Measurements from ENCODE around the gene MISP.

MISP gene

DNA sequence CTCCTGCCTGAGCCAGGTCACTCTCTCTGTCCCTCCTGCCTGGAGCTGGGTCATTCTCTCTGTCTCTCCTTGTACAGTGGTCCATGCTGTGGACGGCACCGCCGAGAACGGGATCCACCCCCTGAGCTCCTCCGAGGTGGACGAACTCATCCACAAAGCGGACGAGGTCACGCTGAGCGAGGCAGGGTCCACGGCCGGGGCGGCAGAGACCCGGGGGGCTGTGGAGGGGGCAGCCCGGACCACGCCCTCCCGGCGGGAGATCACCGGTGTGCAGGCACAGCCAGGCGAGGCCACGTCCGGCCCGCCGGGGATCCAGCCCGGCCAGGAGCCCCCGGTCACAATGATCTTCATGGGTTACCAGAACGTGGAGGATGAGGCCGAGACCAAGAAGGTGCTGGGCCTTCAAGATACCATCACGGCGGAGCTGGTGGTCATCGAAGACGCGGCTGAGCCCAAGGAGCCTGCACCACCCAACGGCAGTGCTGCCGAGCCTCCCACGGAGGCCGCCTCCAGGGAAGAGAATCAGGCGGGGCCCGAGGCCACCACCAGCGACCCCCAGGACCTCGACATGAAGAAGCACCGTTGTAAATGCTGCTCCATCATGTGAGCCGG, 4.6 kb upstream of the MISP start:
- no peak for DNase-seq (ENCODE audit: low spot score)

DNA sequence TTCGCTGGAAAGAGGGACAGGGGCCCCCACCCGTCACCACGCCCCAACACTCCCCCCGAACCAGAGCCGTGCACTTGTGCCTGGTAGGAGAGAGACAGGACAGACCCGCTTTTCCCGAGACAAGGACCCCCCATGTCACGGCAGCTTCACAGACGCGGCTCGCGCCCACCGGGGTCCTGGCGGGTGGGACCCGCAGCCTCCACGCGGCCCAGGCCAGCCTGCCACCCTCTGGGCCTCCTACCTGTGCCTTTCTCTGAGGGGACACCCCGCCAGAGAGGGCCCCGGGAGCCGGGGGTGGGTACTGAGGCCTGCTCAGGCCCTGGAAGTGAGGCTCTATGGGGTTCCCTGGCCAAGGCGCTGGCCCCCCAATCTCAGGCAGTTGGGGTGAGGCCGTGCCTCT, 4.0 kb upstream of the MISP start:
- no peak for DNase-seq (ENCODE audit: low spot score)

DNA sequence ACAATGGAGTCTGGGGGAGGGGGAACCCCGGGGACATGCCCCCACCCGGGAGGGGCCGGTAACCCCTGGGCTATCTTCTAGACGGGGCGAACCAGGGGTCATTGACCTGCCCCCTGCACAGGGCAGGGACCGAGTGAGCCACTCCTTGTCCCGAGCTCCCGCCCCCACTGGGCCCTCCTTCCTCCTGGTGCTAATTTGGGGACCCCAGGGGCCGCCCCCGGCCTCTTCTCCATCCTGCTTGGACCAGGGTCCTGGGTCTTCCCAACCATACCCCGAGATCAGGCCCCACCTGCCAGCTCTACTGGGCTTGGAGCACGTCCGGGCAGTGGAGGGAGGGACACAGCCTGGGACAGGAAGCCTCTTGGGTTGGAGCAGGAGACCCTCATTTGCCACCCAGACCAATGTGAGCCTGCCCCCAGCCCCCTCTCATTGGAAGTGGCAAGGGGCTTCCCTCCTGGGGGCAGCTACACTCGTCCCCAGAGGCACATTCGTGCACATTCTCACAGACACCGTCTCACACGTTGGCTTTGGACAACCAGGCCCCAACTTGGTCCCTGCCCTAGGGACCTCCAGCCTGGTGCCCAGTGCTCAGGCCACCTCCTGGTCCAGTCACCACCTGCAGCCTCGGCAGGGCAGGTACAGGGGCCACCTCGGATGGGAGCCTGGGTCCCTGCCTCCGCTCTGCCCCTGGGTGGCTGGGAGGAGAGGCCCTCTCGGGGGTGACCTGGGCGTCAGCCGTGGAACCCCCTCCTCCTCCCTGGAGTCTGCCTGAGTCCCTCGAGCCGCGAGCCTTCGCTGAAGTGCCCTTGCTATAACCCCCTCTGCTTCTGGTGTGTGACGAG, 3.3 kb upstream of the MISP start:
- no peak for DNase-seq (ENCODE audit: low spot score)

DNA sequence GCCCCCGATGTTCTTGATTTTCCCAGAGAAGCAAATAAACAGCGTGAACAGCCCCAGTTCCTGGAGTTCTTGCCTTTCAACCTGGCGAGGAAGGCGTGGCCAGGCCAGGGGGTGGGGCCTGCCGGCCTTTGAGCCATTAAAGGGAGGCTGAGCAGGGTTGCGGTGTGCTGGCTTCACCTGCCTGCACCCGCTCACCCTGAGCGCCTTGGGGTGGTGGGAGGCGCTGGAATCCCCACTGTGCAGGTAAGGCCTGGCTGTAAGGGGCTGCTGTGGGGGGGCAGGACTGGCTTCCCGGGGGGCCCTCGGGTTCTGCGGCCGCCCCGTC, 2.7 kb upstream of the MISP start:
- DNase-seq (ENCODE audit: low spot score): no peak

DNA sequence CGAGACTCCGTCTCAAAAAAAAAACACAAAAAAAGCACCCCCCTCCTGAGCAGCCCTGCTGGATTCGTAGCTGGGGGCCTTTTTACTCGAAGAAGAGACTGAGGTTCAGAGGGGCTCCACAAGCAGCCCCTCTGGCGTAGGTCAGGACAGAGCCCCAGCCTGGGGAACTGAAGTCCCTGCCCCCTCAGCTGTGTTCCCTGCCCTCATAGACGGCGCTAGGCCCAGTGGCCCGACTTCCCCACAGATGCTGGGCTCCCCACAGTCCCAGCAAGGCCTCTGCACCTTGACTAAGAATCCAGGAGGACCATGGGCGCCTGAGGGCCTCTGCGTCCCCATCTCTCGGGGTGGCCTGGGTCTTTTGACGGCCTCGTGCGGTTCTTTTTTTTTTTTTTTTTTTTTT, 1.1 kb upstream of the MISP start:
- no peak for DNase-seq (ENCODE audit: low spot score)

DNA sequence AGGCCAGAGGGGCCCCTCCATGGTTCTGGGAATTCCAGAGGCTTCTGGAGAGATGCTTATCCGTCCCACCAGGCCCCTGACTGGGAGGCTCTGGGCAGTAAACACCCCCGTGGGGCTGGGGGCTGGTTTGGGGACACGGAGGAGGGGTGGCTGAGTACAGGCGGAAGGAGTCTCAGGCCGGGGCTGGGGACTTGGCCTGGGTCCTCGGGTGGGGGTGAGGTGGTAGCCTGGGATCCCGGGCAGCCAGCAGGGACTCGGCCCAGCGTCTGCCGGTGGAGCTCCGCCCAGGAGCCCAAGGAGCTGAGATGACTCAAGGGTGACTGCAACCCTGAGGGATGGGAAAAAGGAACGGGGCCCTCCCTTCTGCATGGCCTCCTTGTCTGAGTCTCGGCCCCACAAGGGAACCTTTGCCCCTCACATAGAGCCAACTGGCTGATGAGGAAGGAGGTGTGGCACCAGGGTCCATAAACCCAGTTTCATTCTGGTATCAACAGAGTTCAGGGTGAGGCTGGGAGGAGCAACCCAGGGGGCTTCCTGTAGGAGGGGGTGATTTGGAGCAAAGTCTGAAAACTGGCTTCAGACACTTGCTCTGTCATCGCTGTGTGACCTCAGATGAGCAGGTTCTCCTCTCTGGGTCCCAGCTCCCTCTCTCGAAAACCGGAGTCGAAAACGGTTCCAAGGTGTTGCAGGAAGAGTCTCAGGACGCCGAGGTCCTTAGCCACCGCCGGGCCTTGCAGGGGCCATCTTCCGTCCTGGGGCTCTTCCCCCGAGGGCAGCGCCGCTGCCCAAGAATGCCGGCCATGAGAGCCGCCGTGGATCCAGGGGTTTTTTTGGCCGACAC, 809 bp downstream of the MISP start:
- DNase-seq (ENCODE audit: low spot score): no peak

DNA sequence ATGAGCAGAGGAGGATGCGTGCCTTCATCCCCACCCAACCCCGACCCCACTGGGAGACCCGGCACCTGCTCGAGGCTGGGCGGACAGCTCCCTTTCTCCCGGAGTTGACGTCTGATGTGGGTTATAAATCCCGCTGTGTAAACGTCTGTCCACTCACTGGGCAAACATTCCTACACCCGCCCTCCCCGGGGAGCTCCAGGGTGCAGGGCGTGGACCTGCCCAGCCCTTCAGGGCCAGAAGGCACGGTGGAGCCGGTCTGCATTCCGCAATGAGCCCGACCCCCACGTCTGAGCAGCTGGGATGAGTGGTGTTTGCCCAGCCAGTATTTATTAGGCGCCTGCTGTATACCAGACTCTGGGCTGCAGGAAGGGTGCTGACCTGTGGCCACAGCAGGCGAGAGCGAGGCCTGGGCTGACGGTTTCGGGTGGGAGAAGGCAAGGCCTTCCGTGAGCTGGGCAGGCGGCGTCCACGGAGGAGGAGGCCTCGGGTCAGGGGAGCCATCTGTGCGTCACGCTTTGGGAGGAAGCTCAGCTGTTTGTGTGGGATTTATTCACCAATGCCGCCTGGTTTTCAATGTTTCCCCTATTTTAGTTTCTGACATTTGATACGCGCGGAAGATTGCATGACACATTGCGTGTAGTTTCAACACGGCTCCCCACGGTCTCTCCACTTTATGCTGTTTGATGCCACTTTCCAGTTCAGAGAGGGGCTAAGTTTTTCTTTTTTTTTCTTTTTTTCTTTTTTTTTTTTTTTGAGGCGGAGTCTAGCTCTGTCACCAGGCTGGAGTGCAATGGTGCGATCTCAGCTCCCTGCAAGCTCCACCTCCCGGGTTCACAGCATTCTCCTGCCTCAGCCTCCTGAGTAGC, 2.0 kb downstream of the MISP start:
- no peak for DNase-seq (ENCODE audit: low spot score)

DNA sequence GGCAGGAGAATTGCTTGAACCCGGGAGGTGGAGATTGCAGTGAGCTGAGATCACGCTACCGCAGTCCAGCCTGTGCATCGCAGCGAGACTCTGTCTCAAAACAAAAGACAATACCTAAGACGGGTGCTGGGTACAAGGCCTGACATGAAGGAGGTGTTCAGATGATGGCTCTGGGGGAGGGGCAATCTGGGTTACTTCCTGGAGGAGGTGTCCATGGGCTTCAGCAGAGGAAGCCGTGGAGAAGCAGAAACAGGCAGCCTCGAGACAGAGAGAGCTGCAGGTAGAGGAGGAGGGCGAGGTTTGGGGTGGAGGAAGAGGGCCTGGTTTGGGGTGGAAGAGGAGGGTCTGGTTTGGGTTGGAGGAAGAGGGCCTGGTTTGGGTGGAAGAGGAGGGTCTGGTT, 3.6 kb downstream of the MISP start:
- no peak for DNase-seq (ENCODE audit: low spot score)

DNA sequence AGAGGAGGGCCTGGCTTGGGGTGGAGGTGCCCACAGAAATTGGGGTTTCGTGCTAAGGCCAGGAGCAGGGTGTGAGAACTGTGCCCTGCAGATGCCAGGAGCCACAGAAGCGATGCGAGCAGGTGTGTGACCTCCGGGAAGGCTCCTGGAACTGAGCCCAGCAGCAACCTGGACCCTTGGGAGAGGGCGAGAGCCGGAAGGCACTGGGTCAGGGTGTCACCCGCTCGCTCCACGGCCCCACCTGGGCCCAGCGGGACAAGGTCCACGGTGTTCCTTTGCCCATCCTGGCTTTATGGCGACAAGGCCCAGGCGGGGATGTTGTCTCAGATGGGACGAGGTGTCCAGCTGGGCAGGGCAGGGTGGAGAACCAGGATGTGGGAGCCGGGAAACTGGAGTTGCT, 4.2 kb downstream of the MISP start:
- no peak for DNase-seq (ENCODE audit: low spot score)

DNA sequence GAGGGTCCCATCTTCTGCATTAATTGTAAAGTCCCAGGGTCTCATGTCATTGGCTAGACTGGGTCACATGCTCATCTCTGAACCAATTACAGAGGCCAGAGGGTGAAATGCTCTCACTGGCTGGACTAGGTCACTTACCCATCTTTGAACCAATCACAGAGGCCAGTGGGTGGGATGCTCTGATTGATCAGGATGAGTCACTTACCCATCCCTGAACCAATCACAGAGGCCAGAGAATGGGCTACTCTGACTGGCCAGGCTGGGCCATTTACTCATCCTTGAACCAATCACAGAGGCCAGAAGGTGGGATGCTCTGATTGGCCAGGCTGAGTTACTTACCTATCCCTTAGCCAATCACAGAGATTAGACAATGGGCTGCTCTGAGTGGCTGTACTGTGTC, 5.3 kb downstream of the MISP start:
- no peak for DNase-seq (ENCODE audit: low spot score)

DNA sequence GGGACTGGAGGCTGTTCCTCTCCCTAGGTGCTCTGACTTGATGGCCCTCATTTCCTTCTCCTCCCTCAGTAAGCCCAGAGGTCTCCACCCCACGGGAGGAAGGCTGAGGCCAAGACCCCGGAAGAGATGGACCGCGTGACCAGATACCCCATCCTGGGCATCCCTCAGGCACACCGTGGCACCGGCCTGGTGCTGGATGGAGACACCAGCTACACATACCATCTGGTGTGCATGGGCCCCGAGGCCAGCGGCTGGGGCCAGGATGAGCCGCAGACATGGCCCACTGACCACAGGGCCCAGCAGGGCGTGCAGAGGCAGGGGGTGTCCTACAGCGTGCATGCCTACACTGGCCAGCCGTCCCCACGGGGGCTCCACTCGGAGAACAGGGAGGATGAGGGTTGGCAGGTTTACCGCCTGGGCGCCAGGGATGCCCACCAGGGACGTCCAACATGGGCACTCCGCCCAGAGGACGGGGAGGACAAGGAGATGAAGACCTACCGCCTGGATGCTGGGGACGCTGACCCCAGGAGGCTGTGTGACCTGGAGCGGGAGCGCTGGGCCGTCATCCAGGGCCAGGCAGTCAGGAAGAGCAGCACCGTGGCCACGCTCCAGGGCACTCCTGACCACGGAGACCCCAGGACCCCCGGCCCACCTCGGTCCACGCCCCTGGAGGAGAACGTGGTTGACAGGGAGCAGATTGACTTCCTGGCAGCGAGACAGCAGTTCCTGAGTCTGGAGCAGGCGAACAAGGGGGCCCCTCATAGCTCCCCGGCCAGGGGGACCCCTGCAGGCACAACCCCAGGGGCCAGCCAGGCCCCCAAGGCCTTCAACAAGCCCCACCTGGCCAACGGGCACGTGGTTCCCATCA, 6.1 kb downstream of the MISP start:
- no peak for DNase-seq (ENCODE audit: low spot score)

DNA sequence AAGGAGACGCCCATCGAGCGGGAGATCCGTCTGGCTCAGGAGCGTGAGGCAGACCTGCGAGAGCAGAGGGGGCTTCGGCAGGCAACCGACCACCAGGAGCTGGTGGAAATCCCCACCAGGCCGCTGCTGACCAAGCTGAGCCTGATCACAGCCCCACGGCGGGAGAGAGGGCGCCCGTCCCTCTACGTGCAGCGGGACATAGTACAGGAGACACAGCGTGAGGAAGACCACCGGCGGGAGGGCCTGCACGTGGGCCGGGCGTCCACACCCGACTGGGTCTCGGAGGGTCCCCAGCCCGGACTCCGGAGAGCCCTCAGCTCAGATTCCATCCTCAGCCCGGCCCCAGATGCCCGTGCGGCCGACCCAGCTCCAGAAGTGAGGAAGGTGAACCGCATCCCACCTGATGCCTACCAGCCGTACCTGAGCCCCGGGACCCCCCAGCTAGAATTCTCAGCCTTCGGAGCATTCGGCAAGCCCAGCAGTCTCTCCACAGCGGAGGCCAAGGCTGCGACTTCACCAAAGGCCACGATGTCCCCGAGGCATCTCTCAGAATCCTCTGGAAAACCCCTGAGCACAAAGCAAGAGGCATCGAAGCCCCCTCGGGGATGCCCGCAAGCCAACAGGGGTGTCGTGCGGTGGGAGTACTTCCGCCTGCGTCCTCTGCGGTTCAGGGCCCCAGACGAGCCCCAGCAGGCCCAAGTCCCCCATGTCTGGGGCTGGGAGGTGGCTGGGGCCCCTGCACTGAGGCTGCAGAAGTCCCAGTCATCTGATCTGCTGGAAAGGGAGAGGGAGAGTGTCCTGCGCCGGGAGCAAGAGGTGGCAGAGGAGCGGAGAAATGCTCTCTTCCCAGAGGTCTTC, 7.1 kb downstream of the MISP start:
- no peak for DNase-seq (ENCODE audit: low spot score)

DNA sequence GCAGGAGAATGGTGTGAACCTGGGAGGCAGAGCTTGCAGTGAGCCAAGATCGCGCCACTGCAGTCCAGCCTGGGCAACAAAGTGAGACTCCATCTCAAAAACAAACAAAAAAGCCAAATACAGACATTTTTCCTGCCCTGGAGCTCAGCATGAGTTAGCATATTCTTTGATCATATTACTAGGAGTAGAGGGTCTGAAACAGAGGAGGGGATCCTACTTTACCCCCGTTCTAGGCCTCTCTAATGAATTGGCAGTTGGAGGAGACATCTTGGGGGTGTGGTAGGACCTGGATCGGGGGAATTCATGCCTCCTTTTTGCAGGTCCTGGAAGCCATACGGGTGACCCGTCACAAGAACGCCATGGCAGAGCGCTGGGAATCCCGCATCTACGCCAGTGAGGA, 12.3 kb downstream of the MISP start:
- no peak for DNase-seq (ENCODE audit: low spot score)

DNA sequence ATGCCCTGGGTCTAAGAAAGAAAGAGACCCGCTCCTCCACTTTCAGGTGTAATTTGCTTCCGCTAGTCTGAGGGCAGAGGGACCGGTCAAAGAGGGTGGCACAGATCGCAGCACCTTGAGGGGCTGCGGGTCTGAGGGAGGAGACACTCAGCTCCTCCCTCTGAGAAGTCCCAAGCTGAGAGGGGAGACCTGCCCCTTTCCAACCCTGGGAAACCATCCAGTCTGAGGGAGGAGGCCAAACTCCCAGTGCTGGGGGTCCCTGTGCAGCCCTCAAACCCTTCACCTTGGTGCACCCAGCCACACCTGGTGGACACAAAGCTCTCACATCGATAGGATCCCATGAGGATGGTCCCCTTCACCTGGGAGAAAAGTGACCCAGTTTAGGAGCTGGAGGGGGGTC, 13.0 kb downstream of the MISP start:
- DNase-seq (ENCODE audit: low spot score): no peak

DNA sequence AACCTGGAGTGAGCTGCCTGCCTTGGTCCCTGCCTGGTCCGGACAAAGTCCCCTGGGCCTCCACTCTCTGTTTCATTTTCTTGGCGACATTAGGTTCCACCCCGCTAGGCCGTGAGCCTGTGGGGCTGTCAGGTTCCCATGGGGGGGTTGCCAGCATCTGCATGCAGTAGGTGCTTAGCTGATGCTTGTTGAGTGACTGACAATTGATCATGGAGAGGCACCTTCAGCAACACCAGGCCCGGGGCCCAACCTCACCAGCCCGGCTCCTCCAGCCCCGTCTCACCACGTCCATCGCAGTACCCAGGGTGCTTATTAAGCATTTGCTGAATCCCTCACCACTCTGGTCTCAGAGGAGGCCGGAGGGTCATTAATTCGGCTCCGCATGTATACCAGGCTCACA, 13.4 kb downstream of the MISP start:
- DNase-seq (ENCODE audit: low spot score): no peak

DNA sequence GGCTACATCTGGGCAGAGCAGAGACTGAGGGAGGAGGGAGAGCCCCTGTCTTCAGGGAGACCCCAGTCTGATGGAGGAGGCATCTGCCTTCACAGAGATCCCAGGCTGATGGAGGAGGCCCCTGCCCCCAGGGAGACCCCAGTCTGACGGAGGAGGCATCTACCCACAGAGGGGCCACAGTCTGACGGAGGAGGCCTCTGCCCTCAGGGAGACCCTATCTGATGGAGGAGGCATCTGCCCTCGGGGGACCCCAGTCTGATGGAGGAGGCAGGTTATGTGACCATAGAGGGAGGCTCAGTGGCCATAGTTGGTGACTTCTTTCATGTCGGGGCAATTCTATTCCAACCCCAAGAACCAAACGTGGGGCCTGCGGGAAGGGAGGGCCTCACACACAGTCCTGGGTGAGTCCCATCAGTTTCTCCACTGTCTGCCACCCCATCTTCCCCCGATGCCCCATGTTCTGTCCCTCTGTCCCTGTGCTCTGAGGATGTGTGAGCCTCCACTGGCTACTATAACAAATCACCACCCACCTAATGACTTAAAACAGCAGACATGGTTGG, 14.3 kb downstream of the MISP start:
- DNase-seq (ENCODE audit: low spot score): no peak

DNA sequence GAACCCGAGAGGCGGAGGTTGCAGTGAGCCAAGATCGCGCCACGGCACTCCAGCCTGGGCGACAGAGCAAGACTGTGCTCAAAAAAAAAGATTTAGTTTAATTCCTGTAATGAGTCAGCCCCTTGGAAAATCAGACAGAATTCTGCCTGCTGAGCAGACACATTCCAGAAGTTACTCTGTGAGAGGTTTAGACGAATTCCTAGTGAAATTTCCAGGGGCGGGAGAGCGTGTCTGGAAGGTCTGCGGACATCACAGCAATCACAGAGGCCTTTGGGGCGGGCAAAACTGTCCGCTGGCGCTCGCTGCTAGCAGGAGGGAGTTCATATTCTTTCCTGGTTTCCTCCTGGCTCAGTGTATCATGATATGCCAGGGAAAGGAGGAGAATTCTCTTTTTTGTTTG, 17.5 kb downstream of the MISP start:
- DNase-seq (ENCODE audit: low spot score): no peak

DNA sequence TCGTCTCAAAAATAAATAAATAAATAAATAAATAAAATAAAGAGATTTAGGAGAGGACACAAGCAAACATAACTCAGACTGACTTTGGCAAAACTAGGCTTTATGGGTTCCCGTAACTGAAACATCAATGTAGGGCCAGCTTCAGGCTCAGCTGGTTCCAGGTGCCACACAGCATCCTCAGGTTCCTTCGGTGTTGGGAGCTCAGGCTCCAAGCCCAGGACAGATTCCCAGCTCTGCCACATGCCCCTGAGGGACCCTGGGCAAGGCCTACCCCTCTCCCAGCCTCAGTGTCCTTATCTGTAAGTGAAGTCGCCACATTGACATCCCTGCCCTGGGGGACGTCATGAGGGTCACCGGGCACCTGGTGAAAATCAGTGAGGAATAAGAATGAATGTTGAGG, 18.7 kb downstream of the MISP start:
- DNase-seq (ENCODE audit: low spot score): no peak

DNA sequence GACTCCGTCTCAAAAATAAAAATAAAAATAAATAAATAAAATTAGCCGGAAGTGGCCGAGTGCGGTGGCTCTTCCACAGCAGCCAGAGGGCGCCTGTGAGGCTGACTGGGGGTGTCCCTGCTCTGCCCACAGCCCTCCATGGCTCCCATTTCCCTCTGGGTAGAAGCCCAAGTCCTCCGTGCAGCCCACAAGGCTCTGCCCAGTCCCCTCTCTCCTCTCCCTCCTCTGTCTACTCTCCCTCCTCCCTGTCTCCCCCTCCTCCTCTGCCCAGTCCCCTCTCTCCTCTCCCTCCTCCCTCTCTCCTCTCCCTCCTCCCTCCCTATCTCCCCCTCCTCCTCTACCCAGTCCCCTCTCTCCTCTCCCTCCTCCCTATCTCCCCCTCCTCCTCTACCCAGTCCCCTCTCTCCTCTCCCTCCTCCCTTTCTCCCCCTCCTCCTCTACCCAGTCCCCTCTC, 20.4 kb downstream of the MISP start:
- DNase-seq (ENCODE audit: low spot score): no peak

DNA sequence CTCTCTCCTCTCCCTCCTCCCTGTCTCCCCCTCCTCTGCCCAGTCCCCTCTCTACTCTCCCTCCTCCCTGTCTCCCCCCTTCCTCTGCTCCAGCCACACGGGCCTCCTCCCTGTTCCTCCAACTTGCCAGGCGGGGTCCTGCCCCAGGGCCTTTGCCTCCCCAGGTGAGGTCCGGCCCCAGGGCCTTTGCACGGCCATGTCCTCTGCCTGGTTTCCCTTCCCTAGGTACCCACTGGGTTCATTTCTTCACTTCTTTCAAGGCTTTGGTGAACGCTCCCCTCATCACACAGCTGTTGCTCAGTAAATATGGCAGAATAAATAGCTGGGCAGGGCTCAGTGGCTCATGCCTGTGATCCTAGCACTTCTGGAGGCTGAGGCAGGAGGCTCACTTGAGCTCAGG, 21.2 kb downstream of the MISP start:
- no peak for DNase-seq (ENCODE audit: low spot score)
